ENCODE results near the gene CEP85.
A peak's percentile ranks its signal among the peaks of the same experiment; 100 is the strongest.

The CEP85 gene

DNA sequence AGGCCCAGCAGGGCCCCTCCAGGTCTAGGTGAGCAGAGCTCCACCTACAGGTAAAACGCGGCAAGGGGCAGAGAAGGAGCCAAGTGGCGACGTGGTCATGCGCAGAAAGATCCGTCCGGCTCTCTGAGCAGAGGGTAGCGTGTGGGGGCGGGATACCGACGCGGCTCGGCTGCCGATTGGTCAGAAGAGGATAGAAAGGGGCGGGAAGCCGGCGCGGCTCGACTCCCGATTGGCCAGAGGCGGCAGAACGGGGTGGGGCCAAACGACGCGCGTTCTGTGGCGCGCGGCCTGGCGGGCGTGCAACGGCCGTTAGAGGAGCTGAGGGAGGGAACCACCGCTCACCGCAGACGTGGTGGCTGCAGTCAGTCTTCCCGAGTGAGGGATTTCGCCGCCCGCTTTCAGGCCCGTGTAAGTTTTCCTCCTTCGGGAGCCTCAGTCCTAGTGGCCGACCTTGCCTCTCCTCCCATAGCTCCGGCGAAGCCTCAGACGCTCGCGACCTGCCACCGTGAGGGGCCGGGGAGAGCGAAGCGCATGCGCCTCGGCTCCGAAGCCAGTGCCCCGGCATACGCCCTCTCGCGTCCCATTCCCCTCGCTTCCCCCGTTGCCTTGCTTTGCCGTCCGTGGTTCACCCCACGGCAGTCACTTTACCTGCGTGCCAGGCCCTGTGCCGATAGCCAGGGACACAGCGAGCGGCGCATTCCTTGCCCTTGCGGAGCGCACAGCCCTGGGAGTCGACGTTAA lies at the start of gene CEP85:
TSS of gene CEP85 (plus strand) at position 298 of the 741 bp plus-strand sequence. CDS start 5,584 bp downstream, outside the sequence.
- DNase-seq, result peak; percentile 98

GRCh38 chr1:26184883-26185282 lies 49.1 kb upstream of the CEP85 start:
- no peak for DNase-seq

DNA sequence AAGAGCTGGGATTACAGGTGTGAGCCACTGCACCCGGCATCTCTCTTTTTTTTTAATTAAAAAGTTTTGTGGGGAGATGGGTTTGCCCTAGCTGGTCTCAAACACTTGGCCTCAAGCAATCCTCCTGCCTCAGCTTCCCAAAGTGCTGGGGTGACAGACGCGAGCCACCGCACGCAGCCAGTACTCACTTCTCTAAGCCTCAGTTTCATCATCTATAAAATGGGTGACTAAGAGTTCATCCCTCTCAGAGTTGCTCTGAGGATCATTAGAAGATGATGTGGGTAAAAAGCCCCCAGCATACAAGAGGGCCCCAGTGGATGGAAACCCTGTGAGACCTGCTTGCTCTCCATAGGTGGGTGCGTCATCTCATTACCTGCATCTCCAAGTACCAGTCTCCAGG lies 46.1 kb upstream of the CEP85 start:
- DNase-seq, result no peak

DNA sequence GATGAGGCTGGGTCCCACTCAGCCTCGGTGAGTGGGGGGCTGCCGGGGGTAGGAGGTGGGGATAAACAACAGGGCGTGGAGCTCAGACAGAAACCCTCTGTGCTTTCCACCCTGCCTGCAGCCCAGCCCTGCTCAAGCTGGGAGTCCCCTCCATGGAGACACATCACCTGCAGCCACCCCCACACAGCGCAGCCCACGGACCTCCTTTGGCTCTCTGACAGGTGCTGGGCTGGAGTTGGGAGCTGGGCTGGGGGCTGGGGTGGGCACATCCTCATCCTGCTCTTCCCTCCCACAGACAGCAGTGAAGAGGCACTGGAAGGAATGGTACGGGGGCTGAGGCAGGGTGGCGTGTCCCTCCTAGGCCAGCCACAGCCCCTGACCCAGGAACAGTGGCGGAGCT lies 45.5 kb upstream of the CEP85 start:
- no peak for DNase-seq

- no peak for DNase-seq
Measured at GRCh38 chr1:26189331-26189730, 44.7 kb upstream of the CEP85 start.

GRCh38 chr1:26189751-26190275 lies 44.2 kb upstream of the CEP85 start:
- DNase-seq, result no peak

DNA sequence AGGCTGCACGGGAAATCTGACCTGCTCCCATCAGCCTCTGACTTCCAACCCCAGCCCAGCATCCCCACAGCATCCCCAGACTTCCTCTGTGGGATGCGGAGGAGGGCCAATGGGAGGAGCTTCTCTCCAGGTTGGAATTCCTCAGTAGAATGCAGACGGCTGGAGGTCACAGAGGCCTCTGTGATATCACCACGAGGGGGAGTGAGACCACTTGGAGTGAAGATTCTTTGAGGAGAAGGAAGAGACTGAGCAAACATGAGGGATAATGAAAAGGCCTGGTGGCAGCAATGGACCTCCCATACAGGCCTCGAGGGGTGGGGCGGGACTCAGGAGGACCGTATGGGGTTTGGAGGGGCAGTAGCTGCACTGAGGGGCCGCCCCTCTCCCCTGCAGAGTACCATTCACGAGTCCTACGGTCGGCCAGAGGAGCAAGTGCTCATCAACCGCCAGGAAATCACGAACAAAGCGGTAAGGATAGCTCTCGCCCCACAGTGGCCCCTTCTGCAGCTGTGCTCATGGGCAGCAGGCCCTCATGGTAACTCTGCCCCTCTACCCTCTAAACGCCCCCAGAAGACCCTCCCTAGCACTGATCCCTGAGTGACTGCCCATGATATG lies 43.5 kb upstream of the CEP85 start, which contains the start of gene CATSPER4:
TSS of gene CATSPER4 (plus strand) at position 230 of the 615 bp plus-strand sequence. CDS start at position 256, 26 bp downstream.
- DNase-seq, result no peak

- no peak for DNase-seq
Measured at GRCh38 chr1:26191739-26192138, 42.3 kb upstream of the CEP85 start.

- DNase-seq, result no peak
Measured at GRCh38 chr1:26195805-26196204, 38.2 kb upstream of the CEP85 start.

DNA sequence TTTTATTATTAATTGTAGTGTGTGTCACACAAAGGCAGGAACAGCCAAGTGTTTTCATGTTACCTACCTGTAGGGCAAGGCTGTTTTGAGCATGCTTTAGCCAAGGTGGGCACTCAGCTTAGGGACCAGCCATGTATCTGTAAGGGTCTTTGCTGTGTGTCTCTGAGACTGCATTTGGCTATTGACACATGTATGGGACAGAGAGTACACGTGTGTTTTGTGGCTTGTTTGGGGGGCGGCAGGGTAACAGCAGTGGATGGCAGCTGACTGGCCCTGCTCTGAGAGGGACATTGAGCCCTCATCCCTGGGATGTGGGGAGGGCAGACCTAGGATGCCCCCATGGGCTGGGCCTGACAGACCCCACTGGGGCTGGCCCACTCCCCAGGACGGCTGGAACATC lies 36.7 kb upstream of the CEP85 start:
- no peak for DNase-seq

DNA sequence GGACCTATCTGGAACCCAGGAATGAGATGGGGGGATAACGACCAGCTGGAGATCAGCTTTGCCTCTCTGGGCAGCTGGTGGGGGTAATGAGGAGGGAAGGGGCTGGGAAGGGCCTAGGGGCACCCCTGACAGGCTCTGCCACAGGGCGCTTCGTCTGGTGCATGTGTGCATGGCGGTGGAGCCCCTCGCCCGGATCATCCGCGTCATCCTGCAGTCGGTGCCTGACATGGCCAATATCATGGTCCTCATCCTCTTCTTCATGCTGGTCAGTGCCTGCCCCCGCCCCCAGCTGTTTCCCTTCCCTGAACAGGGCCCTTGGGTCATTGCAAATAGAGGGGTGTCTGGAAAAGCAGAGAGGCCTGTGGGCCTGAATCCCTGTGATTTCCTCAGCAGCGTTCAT lies 36.2 kb upstream of the CEP85 start:
- DNase-seq, result no peak

DNA sequence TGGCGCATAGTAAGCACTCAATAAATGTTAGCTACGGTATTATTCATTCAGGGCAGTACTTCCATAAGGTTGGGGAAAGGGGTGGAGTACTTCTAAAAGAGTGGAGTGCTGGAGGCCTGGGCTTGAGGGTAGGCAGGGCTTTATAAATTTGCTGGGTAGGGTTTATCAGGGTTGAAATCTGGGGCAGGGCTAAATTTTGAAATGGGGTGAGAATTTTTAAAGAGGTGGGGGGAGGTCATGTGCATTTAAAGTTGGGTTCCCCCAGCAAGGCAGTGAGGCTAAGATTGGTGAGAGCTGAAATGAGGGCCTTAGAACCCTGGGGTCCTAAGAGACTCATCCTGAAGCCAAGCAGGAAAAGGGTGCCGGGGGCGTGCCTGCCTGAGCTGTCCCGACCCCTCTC lies 33.6 kb upstream of the CEP85 start:
- no peak for DNase-seq

- DNase-seq, result no peak
Measured at GRCh38 chr1:26203642-26204318, 30.2 kb upstream of the CEP85 start.

DNA sequence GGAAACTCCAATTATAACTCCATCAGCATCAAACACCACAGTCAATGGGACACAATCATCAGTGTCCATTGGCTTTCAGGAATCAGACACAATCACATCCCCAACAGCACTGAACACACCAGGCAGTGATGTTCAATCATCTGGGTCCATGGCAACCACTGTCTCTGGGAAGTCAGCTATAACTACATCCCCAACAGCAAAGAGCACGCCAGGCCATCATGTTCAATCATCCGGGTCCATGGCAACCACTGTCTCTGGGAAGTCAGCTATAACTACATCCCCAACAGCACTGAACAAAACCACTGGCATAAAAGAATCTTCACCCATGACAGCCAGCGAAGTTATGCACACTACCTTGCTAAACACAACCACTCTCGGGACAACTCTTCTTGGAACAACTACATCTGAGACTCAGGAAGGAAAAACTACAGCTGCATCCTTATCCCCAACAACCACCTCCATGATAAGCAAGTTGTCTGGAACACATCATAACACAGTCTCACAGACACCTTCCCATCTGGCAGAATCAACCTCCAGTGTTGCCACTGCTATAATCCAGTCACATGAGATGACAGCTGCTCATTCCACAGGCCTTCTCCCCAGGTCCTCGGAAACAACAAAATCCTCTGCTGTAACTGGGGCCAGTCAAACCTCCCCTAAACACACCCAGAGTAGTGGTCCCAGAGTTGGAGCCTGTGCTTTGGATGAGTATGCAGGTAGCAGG lies 23.7 kb upstream of the CEP85 start:
- DNase-seq, result no peak

DNA sequence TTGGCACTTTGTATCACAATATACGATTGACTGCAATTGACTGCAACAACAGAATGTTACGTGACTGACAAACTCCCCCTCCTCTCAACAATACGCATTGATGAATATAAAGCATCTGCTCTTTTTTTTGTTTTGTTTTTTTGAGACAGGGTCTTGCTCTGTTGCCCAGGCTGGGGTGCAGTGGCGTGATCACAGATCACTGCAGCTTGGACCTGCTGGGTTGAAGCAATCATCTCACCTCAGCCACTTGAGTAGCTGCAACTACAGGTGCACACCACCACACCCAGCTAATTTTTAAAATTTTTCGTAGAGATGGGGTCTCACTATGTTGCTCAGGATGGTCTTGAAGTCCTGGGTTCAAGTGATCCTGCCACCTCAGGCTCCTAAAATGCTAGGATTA lies 21.3 kb upstream of the CEP85 start:
- DNase-seq, result no peak

DNA sequence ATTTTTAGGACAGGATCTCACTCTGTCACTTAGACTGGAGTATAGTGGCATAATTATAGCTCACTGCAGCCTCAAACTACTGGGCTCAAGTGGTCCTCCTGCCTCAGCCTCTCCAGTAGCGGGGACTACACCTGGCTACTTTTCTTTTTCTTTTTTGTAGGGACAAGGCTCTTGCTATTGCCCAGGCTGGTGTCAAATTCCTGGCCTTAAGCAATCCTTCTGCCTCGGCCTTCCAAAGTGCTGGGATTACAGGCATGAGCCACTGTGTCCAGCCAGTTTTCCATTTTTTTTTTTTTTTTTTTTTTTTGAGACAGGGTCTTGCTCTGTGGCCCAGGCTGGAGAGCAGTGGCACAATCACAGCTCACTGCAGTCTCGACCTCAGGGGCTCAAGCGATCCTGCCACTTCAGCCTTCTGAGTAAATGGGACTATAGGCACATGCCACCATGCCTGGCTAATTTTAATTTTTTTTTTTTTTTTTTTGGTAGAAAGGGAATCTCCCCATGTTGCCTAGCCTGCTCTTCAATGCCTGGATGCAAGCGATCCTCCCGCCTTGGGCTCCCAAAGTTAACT lies 20.6 kb upstream of the CEP85 start:
- DNase-seq, result no peak

- DNase-seq, result no peak
Measured at GRCh38 chr1:26215246-26215645, 18.8 kb upstream of the CEP85 start.

- no peak for DNase-seq
Measured at GRCh38 chr1:26218906-26219494, 15.0 kb upstream of the CEP85 start.

DNA sequence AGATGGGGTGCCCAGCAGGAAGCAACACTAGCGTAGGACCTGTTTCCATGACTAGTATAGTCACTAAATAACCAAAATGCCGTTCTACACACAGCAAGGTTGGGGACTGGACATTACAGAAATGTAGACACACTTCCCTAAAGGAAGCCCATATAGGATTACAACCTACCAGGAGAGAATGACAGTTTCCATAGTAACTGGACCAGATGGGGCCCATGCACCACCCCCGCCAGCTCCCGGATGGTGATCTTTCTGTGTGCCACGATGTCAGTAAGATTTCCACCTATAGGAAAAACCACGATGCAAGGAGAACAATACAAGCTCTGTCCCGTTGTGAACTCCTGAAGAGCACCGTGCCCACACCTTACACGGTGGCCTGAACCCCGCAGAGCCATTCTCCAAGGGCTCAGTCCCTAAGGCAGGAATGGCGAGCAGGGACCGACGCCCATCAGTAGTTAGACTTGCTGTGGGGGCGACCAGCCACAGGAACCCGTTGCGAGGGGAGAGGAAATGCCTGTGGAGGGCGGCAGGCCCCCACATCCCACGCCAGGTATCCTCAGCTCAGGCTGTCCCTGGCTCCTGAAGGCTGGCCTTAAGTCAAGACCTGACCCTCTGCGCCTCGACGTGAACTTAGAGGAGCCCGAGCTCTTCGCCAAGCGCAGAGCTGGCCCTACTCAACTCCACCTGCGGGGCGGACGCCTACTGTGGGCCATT lies 13.6 kb upstream of the CEP85 start:
- DNase-seq, result no peak

GRCh38 chr1:26221094-26221493 lies 12.9 kb upstream of the CEP85 start:
- DNase-seq, result no peak

- DNase-seq, result no peak
Measured at GRCh38 chr1:26224606-26225005, 9.4 kb upstream of the CEP85 start.

All from activated CD8-positive, alpha-beta memory T cell treated with anti-CD3 and anti-CD28 coated beads, Interleukin-2, amount 50 U/mL, for 48 hours (primary cell).